HG03159 (cell line): ENCODE measurements around the gene CORO1A.
"Not testable (repeated sequence)": the region's sequence is repeated elsewhere in the genome, so short reads cannot be mapped to it uniquely, and the experiment has no call there.

Experiments used
- ATAC-seq: cut with Tn5 transposase; IDR thresholded peaks from one replicate; pipeline ENCODE4 v1.9.1; 2021; ENCODE audit warnings: mild to moderate bottlenecking, moderate library complexity; ENCODE audit not compliant: unreplicated experiment

CORO1A gene

DNA sequence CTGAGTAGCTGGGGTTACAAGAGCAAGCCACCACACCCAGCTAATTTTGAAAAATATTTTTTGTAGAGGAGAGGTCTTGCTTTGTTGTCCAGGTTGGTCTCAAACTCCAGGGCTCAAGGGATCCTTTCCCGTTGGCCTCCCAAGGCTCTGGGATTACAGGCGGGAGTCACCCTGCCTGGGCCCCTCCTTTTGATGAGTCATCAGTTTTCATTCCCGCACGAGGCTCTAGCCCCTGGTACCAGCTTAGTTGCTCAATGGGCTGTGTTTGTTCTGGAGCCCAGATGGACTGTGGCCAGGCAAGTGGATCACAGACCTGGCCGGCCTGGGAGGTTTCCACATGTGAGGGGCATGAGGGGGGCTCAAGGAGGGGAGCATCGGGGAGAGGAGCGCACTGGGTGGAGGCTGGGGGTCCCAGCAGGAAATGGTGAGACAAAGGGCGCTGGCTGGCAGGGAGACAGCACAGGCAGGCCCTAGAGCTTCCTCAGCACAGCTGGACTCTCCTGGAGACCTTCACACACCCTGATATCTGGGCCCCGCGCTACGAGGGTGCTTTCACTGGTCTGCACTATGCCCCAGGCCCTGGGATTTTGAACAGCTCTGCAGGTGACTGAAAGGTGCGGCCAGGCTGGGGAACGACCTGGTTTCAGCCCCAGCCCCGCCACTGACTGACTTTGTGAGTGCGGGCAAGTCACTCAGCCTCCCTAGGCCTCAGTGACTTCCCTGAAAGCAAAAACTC, 16.4 kb downstream of the CORO1A start:
- not testable (repeated sequence) for ATAC-seq

- ATAC-seq, result not testable (repeated sequence)
These were observed 22.3 kb downstream of the CORO1A start for GRCh38 chr16:30205541-30206236.

- ATAC-seq, result not testable (repeated sequence)
These were observed 22.9 kb downstream of the CORO1A start for GRCh38 chr16:30206252-30206651.

DNA sequence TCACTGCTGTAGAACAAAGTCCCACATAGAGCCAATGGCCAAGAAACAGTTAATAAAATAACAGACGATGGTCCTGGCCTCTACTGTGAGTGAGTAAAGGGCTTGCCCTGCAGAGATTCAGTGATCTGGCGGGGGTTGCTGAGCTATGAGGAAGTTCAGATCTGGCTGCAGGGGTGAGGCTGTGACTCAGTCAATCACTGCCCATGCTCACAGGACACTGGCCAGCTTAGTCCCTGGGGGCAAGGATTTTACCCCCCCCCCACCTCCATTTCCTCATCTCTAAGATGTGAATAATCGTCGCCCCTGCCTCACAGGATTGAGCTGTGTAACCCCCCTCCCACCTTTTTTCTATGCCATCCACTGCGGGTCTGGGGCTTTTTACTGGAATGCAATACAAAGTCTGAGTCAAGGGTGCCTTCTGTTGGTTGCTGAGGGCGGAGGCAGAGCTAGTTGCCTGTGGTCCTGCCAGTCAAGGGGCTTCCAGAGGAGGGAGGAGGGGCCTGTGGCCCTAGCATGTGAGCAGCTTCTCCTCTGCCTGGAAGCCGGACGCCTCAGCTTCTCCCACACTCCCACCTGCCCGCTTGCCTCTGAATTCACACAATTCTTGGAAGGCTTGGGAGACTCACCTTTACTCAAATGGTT, 23.8 kb downstream of the CORO1A start:
- not testable (repeated sequence) for ATAC-seq

DNA sequence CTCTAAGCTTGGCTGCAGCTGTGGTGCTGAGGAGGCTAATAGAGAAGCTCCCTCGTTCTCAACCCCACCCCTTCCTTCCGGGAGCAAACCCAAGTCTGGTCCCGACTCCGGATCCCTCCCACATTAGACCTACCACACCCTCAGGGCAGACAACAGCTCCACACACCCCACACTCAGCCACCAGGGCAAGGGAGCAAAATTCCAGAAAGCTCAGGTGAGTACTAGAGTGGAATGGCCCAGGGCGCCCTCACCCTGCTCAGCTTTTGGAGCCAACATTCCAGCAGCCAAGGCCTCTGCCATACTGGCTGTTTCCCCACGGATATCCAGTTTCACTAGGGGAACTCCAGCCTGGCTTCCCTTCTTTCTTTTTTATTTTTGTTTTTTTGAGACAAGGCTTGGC, 25.6 kb downstream of the CORO1A start:
- ATAC-seq, result not testable (repeated sequence)

DNA sequence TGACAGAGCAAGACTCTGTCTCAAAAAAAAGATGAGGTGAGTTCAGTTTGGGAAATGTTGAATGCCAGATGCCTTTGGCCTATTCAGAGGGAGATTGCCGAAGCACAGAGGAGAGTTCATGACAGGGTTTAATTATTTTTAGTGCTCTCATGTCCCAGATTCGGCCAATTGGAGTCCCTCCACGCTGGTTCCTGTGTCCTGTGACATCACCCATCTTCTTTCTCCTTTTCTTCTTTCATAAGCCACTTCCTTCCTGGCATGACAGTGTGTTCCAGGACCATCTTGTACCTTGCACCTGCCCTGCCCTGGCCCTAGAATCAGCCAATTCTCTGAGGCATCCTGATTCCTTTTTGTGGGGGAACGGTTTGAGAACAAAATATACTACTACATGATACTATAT, 28.0 kb downstream of the CORO1A start:
- ATAC-seq, result not testable (repeated sequence)

DNA sequence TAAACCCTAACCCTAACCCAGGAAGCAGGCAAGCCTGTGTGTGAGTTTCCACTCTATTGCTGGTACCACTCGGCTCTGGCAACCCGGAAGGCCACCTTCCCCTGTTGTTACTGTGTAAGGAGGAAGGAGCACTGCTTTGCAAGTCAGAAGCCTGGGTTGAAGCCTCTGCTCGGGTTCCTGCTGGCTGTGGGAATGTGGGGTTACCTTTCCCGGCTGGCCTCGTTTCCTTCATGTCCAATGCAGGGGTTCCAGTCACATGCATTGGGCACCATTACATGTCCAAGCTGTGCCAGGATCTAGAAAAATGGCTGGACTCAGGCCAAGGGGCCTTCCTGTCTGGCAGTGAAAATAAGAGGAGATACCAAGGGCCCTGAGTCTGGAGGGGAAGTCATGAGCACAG, 33.7 kb downstream of the CORO1A start:
- ATAC-seq, result not testable (repeated sequence)
